ENCODE measurements around the gene PSPN.

The PSPN gene

DNA sequence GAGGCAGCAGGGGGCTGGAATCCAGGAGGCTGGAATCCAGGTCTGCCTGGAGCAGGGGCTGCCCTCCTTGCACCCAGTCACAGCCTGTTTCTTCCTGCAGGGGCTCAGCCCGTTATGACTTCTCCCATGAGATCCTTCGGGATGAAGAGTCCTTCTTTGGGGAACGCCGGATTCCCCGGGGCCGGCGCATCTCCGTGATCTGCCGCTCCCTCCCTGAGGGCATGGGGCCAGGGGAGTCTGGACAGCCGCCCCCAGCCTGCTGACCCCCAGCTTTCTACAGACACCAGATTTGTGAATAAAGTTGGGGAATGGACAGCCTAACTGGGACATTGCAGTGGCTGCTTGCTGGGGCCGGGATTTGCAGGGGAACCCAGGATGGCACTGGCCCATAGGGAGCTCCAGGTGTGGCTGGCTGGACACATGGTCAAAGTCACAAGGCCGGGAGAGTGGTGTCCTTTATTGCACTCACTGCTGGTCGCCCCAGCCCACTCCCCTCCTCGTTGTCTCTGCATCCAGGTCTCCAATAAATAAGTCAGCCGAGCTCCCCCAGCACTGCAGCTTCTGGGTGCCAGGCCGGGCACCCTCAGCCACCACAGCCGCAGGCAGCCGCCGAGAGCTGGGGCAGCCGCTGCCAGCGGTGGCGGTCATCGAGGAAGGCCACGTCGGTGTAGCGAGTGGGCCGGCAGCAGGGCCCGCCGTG lies 872 bp downstream of the PSPN start:
- no peak overlapping the region for H3K27ac ChIP-seq (ENCODE audit: extremely low read depth, low read depth, low read length)
- H3K9me3 ChIP-seq (ENCODE audit: control insufficient read depth, insufficient read depth, low read depth, low read length) = no peaks in the 10 kb centered on the region
- H3K4me1 ChIP-seq (ENCODE audit: control insufficient read depth, insufficient read depth, low read length) = peaks cover 3% of the 10 kb centered on the region; the same call in 1 of the 2 replicates
- TF ChIP-seq GLIS2 (tag by site-specific recombination; IDR thresholded peaks at IDR 0.05) = 0 out of 2 replicates have a peak, but pooled peaks have one; percentile 18
- no peak for TF ChIP-seq GLIS1 (tag by site-specific recombination; IDR thresholded peaks at IDR 0.05)
- TF ChIP-seq MZF1 (tag by site-specific recombination; IDR thresholded peaks at IDR 0.05; ENCODE audit: borderline replicate concordance) = no peak
- TF ChIP-seq ZNF341 (tag by site-specific recombination; IDR thresholded peaks at IDR 0.05; ENCODE audit: low read depth) = 0 out of 2 replicates have a peak, but pooled peaks have one; percentile 0
- no peak for TF ChIP-seq KLF1 (tag by site-specific recombination; IDR thresholded peaks at IDR 0.05)
- no peak for TF ChIP-seq EGR2 (tag by site-specific recombination; IDR thresholded peaks at IDR 0.05; ENCODE audit: low read depth)
- POLR2A ChIA-PET = interaction anchor here (1.1 kb wide), 1 partner anchor 17 kb away, joined by 3 read pairs; no protein-coding TSS in a partner anchor
- no peak overlapping the region for H3K4me3 ChIP-seq (ENCODE audit: low read depth, low read length)
- CTCF ChIA-PET = interaction anchor here (1.0 kb wide), 1 partner anchor 32 kb away, joined by 3 read pairs; no protein-coding TSS in a partner anchor
- peaks cover 11 to 13% of the 10 kb centered on the region in 2 experiments; a peak in 2 of 3 replicates for H3K36me3 ChIP-seq (ENCODE audit: control insufficient read depth in 2 of 2, insufficient read depth in 1 of 2, low read length in 2 of 2)

- TF ChIP-seq ZFHX2 (tag by site-specific recombination; conservative IDR thresholded peaks at IDR 0.05) (peak; percentile 94), ZNF341 (tag by site-specific recombination; IDR thresholded peaks at IDR 0.05; ENCODE audit: low read depth) (0 out of 2 replicates have a peak, but pooled peaks have one; percentile 12), SP3 (tag by site-specific recombination; IDR thresholded peaks at IDR 0.05) (no peak), ZNF600 (tag by site-specific recombination; IDR thresholded peaks at IDR 0.05) (peak; percentile 47; the same call in 1 of the 2 replicates), ZBTB20 (tag by site-specific recombination; IDR thresholded peaks at IDR 0.05) (no peak), EGR2 (tag by site-specific recombination; IDR thresholded peaks at IDR 0.05; ENCODE audit: low read depth) (peak; percentile 96), GLIS1 (tag by site-specific recombination; IDR thresholded peaks at IDR 0.05) (0 out of 2 replicates have a peak, but pooled peaks have one; percentile 12)
- Histone ChIP-seq H3K27ac (ENCODE audit: extremely low read depth, low read depth, low read length) (no peak overlapping the region), H3K4me3 (ENCODE audit: low read depth, low read length) (no peak overlapping the region), H3K4me1 (ENCODE audit: control insufficient read depth, insufficient read depth, low read length) (peaks cover 3% of the 10 kb centered on the region; the same call in 1 of the 2 replicates), H3K9me3 (ENCODE audit: control insufficient read depth, insufficient read depth, low read depth, low read length) (no peaks in the 10 kb centered on the region), H3K36me3 (ENCODE audit: control insufficient read depth in 2 of 2, insufficient read depth in 1 of 2, low read length in 2 of 2) (peaks cover 9 to 12% of the 10 kb centered on the region in 2 experiments; a peak in 2 of 3 replicates)
- POLR2A ChIA-PET = interaction anchor here (0.7 to 3.0 kb wide), 5 partner anchors 12 to 51 kb away, joined by 3 to 60 read pairs (median 9); partner anchors contain the start of genes CLPP, GTF2F1 and KHSRP
- CTCF ChIA-PET = no interaction called here
Observed at GRCh38 chr19:6374161-6374709, 1.5 kb downstream of the PSPN start.

DNA sequence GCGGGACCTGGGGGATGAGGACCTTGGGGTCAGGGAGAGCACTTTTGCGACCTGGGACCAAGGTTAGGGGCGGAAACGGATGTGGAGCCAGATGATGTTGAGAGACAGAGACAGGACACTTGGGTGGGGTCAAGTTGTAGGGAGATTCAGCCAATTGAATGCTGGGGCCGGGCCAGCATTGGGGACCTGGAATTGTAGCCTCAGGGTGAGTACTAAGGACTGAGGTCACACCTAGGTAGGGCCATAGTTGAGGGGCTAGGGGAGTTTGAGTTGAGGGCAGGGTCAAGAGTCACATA lies 2.0 kb downstream of the PSPN start:
- POLR2A ChIA-PET = interaction anchor here (0.7 to 3.0 kb wide), 5 partner anchors 12 to 51 kb away, joined by 3 to 60 read pairs (median 9); partner anchors contain the start of genes CLPP, GTF2F1 and KHSRP
- peaks cover 8 to 11% of the 10 kb centered on the region in 2 experiments; a peak in 2 of 3 replicates for H3K36me3 ChIP-seq (ENCODE audit: control insufficient read depth in 2 of 2, insufficient read depth in 1 of 2, low read length in 2 of 2)
- H3K27ac ChIP-seq (ENCODE audit: extremely low read depth, low read depth, low read length) = no peak overlapping the region
- H3K4me1 ChIP-seq (ENCODE audit: control insufficient read depth, insufficient read depth, low read length) = peaks cover 3% of the 10 kb centered on the region; the same call in 1 of the 2 replicates
- no peaks in the 10 kb centered on the region for H3K9me3 ChIP-seq (ENCODE audit: control insufficient read depth, insufficient read depth, low read depth, low read length)
- CTCF ChIA-PET = interaction anchor here (0.7 kb wide), 1 partner anchor 61 kb away, joined by 4 read pairs; no protein-coding TSS in a partner anchor
- H3K4me3 ChIP-seq (ENCODE audit: low read depth, low read length) = peak overlapping the region; percentile 40
- no peak for TF ChIP-seq KLF16 (tag by site-specific recombination; IDR thresholded peaks at IDR 0.05)
- 0 out of 2 replicates have a peak, but pooled peaks have one; percentile 49 for TF ChIP-seq GLI4 (tag by site-specific recombination; IDR thresholded peaks at IDR 0.05)
- TF ChIP-seq ZNF76 (tag by site-specific recombination; IDR thresholded peaks at IDR 0.05; ENCODE audit: borderline replicate concordance, low read depth) = peak; percentile 9; the same call in 1 of the 2 replicates
- TF ChIP-seq, protein P1, sequence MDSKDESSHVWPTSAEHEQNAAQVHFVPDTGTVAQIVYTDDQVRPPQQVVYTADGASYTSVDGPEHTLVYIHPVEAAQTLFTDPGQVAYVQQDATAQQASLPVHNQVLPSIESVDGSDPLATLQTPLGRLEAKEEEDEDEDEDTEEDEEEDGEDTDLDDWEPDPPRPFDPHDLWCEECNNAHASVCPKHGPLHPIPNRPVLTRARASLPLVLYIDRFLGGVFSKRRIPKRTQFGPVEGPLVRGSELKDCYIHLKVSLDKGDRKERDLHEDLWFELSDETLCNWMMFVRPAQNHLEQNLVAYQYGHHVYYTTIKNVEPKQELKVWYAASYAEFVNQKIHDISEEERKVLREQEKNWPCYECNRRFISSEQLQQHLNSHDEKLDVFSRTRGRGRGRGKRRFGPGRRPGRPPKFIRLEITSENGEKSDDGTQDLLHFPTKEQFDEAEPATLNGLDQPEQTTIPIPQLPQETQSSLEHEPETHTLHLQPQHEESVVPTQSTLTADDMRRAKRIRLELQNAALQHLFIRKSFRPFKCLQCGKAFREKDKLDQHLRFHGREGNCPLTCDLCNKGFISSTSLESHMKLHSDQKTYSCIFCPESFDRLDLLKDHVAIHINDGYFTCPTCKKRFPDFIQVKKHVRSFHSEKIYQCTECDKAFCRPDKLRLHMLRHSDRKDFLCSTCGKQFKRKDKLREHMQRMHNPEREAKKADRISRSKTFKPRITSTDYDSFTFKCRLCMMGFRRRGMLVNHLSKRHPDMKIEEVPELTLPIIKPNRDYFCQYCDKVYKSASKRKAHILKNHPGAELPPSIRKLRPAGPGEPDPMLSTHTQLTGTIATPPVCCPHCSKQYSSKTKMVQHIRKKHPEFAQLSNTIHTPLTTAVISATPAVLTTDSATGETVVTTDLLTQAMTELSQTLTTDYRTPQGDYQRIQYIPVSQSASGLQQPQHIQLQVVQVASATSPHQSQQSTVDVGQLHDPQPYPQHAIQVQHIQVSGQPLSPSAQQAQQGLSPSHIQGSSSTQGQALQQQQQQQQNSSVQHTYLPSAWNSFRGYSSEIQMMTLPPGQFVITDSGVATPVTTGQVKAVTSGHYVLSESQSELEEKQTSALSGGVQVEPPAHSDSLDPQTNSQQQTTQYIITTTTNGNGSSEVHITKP (tag by site-specific recombination; IDR thresholded peaks at IDR 0.05) = peak; percentile 0; the same call in 1 of the 2 replicates
- TF ChIP-seq BCL11B (tag by site-specific recombination; IDR thresholded peaks at IDR 0.05; ENCODE audit: low read depth) = 0 out of 2 replicates have a peak, but pooled peaks have one; percentile 43

Measured in HEK293 (cell line).